ENCODE measurements around the gene P2RX5. TPM values are rescaled to one million over a fixed set of nuclear protein-coding genes. Genes with fewer than 3 reads are reported as not detected.
A peak's percentile ranks its signal among the peaks of the same experiment; 100 is the strongest.

Gene P2RX5
- total RNA-seq, 1 experiment from 2014 or later = 8.8 TPM

- Mint-ChIP-seq H3K4me3 (no peak overlapping the region), H3K36me3 (no peaks in the 10 kb centered on the region), H3K9me3 (no peaks in the 10 kb centered on the region), H3K4me1 (0 out of 2 replicates have a peak, but pooled peaks cover 5% of the 10 kb centered on the region), H3K27me3 (ENCODE audit: low read depth) (no peaks in the 10 kb centered on the region; the same call in none of the 2 replicates), H3K27ac (no peak overlapping the region)
- peak; percentile 64 for DNase-seq (ENCODE audit: low spot score)
- TF ChIP-seq ATF3 (CRISPR knock-in tag; conservative IDR thresholded peaks at IDR 0.05) (no peak), PRRX2 (CRISPR knock-in tag; IDR thresholded peaks at IDR 0.05) (no peak), ARID4B (CRISPR knock-in tag; IDR thresholded peaks at IDR 0.05; ENCODE audit: borderline replicate concordance) (peak; percentile 52; the same call in 1 of the 2 replicates), ELF4 (CRISPR knock-in tag; IDR thresholded peaks at IDR 0.05; ENCODE audit: low read depth) (no peak), TEAD1 (CRISPR knock-in tag; IDR thresholded peaks at IDR 0.05) (peak; percentile 44; the same call in 1 of the 2 replicates), CTCF (IDR thresholded peaks at IDR 0.05) (peak; percentile 98)
- TF ChIP-seq, protein P1, sequence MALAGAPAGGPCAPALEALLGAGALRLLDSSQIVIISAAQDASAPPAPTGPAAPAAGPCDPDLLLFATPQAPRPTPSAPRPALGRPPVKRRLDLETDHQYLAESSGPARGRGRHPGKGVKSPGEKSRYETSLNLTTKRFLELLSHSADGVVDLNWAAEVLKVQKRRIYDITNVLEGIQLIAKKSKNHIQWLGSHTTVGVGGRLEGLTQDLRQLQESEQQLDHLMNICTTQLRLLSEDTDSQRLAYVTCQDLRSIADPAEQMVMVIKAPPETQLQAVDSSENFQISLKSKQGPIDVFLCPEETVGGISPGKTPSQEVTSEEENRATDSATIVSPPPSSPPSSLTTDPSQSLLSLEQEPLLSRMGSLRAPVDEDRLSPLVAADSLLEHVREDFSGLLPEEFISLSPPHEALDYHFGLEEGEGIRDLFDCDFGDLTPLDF (CRISPR knock-in tag; IDR thresholded peaks at IDR 0.05) = no peak
- TF ChIP-seq, protein P2, sequence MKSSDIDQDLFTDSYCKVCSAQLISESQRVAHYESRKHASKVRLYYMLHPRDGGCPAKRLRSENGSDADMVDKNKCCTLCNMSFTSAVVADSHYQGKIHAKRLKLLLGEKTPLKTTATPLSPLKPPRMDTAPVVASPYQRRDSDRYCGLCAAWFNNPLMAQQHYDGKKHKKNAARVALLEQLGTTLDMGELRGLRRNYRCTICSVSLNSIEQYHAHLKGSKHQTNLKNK (CRISPR knock-in tag; IDR thresholded peaks at IDR 0.05) = no peak
- ATAC-seq = peak; percentile 85
- ChIA-PET POLR2A (no interaction called here), CTCF (interaction anchor here (0.5 to 2.7 kb wide), 54 partner anchors 8 to 1135 kb away, joined by 3 to 85 read pairs (median 5); partner anchors contain the start of genes CAMKK1, CTNS, EMC6 and HASPIN)
These were observed 12.9 kb downstream of the P2RX5 start for GRCh38 chr17:3683054-3683511.

DNA sequence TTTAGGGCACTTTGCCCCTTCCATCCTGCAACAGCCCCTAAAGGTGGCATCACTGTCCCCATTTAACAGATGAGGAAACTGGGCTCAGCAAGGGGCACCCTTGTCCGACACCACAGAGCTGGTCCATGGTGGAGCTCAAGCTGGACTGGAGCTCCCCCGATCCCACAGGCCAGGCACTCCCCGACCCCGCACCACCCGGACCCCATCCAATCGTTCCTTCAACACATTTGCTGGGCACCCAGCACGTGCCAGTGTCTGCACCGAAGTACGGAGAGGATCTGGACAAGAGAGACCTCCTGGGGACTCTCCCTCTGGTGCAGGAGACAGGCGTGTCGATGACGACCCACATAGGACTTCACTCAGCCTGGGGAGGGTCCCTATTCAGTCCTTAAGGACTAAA is 13.9 kb downstream of the P2RX5 start:
- Mint-ChIP-seq H3K27ac (no peak overlapping the region), H3K4me1 (peaks cover 7% of the 10 kb centered on the region), H3K36me3 (no peaks in the 10 kb centered on the region), H3K9me3 (no peaks in the 10 kb centered on the region), H3K4me3 (no peak overlapping the region), H3K27me3 (ENCODE audit: low read depth) (no peaks in the 10 kb centered on the region; the same call in none of the 2 replicates)
- ChIA-PET CTCF (interaction anchor here (0.7 to 2.7 kb wide), 19 partner anchors 9 to 211 kb away, joined by 3 to 85 read pairs (median 10); partner anchors contain the start of genes CAMKK1, EMC6, HASPIN and P2RX5), POLR2A (no interaction called here)
- TF ChIP-seq PRRX2 (CRISPR knock-in tag; IDR thresholded peaks at IDR 0.05) = no peak
- TF ChIP-seq, protein P3, sequence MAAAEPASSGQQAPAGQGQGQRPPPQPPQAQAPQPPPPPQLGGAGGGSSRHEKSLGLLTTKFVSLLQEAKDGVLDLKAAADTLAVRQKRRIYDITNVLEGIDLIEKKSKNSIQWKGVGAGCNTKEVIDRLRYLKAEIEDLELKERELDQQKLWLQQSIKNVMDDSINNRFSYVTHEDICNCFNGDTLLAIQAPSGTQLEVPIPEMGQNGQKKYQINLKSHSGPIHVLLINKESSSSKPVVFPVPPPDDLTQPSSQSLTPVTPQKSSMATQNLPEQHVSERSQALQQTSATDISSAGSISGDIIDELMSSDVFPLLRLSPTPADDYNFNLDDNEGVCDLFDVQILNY (CRISPR knock-in tag; IDR thresholded peaks at IDR 0.05) = no peak
- TF ChIP-seq FOXK1 (CRISPR knock-in tag; IDR thresholded peaks at IDR 0.05) = no peak
- TF ChIP-seq ATF3 (CRISPR knock-in tag; conservative IDR thresholded peaks at IDR 0.05) = no peak
- TF ChIP-seq STAT6 (CRISPR knock-in tag; conservative IDR thresholded peaks at IDR 0.05; ENCODE audit: low read depth) = no peak
- TF ChIP-seq MYBL2 (CRISPR knock-in tag; IDR thresholded peaks at IDR 0.05) = no peak
- no peak for TF ChIP-seq SMAD3 (CRISPR knock-in tag; IDR thresholded peaks at IDR 0.05; ENCODE audit: borderline replicate concordance)
- TF ChIP-seq ZNF138 (CRISPR knock-in tag; conservative IDR thresholded peaks at IDR 0.05) = no peak
- no peak for TF ChIP-seq IRF2 (CRISPR knock-in tag; IDR thresholded peaks at IDR 0.05; ENCODE audit: borderline replicate concordance, low read depth)
- no peak for TF ChIP-seq EMX1 (CRISPR knock-in tag; IDR thresholded peaks at IDR 0.05)
- TF ChIP-seq, protein P4, sequence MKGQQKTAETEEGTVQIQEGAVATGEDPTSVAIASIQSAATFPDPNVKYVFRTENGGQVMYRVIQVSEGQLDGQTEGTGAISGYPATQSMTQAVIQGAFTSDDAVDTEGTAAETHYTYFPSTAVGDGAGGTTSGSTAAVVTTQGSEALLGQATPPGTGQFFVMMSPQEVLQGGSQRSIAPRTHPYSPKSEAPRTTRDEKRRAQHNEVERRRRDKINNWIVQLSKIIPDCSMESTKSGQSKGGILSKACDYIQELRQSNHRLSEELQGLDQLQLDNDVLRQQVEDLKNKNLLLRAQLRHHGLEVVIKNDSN (CRISPR knock-in tag; IDR thresholded peaks at IDR 0.05) = no peak
- no peak for DNase-seq (ENCODE audit: low spot score)
- ATAC-seq = no peak

All from WTC11 (cell line).